OCI-LY1 (cell line): ENCODE data around the gene LRRC4.

Source experiments
- H2AFZ ChIP-seq: fragments of 200-600 bp; sonication (generic), shearing (Covaris generic); 2 replicates; pipeline ENCODE4 v1.6.0; 2014; ENCODE audit warnings: antibody characterized with exemption, mild to moderate bottlenecking, low read length
- H3F3A ChIP-seq: fragments of 200-600 bp; sonication (generic), shearing (Covaris generic); 2 replicates; pipeline ENCODE4 v1.6.0; 2014; ENCODE audit warnings: mild to moderate bottlenecking, antibody characterized with exemption, low read length, moderate library complexity; ENCODE audit not compliant: insufficient read depth
- H3K27ac ChIP-seq: fragments of 200-600 bp; sonication (generic); 2 replicates; pipeline ENCODE4 v1.5.1; 2014; ENCODE audit warnings: low read length, mixed run types, mild to moderate bottlenecking, low read depth; ENCODE audit not compliant: poor library complexity, severe bottlenecking
- H3K27me3 ChIP-seq: fragments of 200-600 bp; sonication (generic); 2 replicates; pipeline ENCODE4 v1.6.0; 2014; ENCODE audit warnings: antibody characterized with exemption, mild to moderate bottlenecking, low read length, moderate library complexity; ENCODE audit not compliant: insufficient read depth
- H3K36me3 ChIP-seq: fragments of 200-600 bp; sonication (generic); 2 replicates; pipeline ENCODE4 v1.6.1; 2014; ENCODE audit warnings: mild to moderate bottlenecking, antibody characterized with exemption, low read length, moderate library complexity, mixed read lengths; ENCODE audit not compliant: insufficient read depth
- H3K4me1 ChIP-seq: fragments of 200-600 bp; sonication (generic); 2 replicates; pipeline ENCODE4 v1.5.1; 2014; ENCODE audit warnings: mild to moderate bottlenecking, low read length, moderate library complexity; ENCODE audit not compliant: insufficient read depth, severe bottlenecking
- H3K4me2 ChIP-seq: fragments of 200-600 bp; sonication (generic), shearing (Covaris generic); 2 replicates; pipeline ENCODE4 v1.6.1; 2014; ENCODE audit warnings: low read length
- H3K4me3 ChIP-seq: fragments of 200-600 bp; sonication (generic); 2 replicates; pipeline ENCODE4 v1.5.1; 2014; ENCODE audit warnings: low read length, low read depth, mild to moderate bottlenecking, mixed read lengths; ENCODE audit not compliant: poor library complexity, severe bottlenecking
- H3K79me2 ChIP-seq: fragments of 200-600 bp; shearing (Covaris generic); 2 replicates; pipeline ENCODE4 v1.6.1; 2016; ENCODE audit warnings: mixed run types, low read length, mixed read lengths; ENCODE audit not compliant: insufficient read depth
- H3K9ac ChIP-seq: fragments of 200-600 bp; sonication (generic), shearing (Covaris generic); 2 replicates; pipeline ENCODE4 v1.6.1; 2014; ENCODE audit warnings: mild to moderate bottlenecking, low read length, mixed read lengths
- H3K9me2 ChIP-seq: fragments of 200-600 bp; sonication (generic), shearing (Covaris generic); 2 replicates; pipeline ENCODE4 v1.6.1; 2014; ENCODE audit warnings: low read depth, mild to moderate bottlenecking, low read length, mixed read lengths
- H3K9me3 ChIP-seq: fragments of 200-600 bp; shearing (Covaris generic); 2 replicates; pipeline ENCODE4 v1.6.1; 2014; ENCODE audit warnings: low read length, mixed read lengths
- H4K20me1 ChIP-seq: fragments of 200-600 bp; sonication (generic), shearing (Covaris generic); 2 replicates; pipeline ENCODE4 v1.6.0; 2016; ENCODE audit warnings: mild to moderate bottlenecking, low read length; ENCODE audit not compliant: insufficient read depth
- EZH2 ChIP-seq: fragments of 200-600 bp; sonication (generic), shearing (Covaris generic); IDR thresholded peaks from 2 replicates; pipeline ENCODE4 v1.8.0; 2017; ENCODE audit warnings: borderline replicate concordance, mixed run types, mild to moderate bottlenecking, antibody characterized with exemption, low read length, moderate library complexity, mixed read lengths
- TF ChIP-seq, protein P1 (sequence below): fragments of 200-600 bp; sonication (generic), shearing (Covaris generic); IDR thresholded peaks from 2 replicates; pipeline ENCODE4 v1.5.1; 2017; ENCODE audit warnings: mild to moderate bottlenecking, antibody characterized with exemption, low read length, moderate library complexity, mixed read lengths

The LRRC4 gene

DNA sequence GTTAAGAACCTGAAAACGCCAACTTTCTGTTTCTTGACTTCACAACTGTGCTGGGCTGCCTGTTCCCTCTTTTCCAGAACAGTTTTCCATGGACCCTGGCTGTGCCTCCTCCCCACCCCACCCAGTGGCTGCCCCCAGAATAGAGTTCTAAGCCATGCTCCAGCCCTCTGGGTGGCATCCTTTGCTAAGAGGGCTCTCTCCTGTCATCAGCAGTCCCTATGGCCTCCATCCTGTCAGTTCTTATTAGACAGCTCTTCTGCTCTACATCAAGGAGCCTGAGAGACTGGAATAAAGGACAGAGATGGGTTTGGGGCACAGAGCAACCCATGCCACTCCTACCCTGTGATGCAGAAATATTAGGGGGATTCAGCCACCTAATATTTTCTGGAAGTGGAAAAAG is 13.9 kb upstream of the LRRC4 start:
- H3K79me2 ChIP-seq, result no peaks in the 10 kb centered on the region
- H3K9me2 ChIP-seq, result no peaks in the 10 kb centered on the region
- no peak overlapping the region for H3K4me3 ChIP-seq
- no peak overlapping the region for H3K27ac ChIP-seq
- no peak overlapping the region for H2AFZ ChIP-seq
- TF ChIP-seq EZH2, result no peak
- TF ChIP-seq, protein P1, sequence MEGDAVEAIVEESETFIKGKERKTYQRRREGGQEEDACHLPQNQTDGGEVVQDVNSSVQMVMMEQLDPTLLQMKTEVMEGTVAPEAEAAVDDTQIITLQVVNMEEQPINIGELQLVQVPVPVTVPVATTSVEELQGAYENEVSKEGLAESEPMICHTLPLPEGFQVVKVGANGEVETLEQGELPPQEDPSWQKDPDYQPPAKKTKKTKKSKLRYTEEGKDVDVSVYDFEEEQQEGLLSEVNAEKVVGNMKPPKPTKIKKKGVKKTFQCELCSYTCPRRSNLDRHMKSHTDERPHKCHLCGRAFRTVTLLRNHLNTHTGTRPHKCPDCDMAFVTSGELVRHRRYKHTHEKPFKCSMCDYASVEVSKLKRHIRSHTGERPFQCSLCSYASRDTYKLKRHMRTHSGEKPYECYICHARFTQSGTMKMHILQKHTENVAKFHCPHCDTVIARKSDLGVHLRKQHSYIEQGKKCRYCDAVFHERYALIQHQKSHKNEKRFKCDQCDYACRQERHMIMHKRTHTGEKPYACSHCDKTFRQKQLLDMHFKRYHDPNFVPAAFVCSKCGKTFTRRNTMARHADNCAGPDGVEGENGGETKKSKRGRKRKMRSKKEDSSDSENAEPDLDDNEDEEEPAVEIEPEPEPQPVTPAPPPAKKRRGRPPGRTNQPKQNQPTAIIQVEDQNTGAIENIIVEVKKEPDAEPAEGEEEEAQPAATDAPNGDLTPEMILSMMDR, result peak; percentile 26; the same call in 1 of the 2 replicates
- H3K36me3 ChIP-seq, result no peaks in the 10 kb centered on the region
- no peaks in the 10 kb centered on the region for H4K20me1 ChIP-seq
- H3F3A ChIP-seq, result no peaks in the 10 kb centered on the region
- no peaks in the 10 kb centered on the region for H3K27me3 ChIP-seq
- H3K9me3 ChIP-seq, result no peaks in the 10 kb centered on the region
- H3K4me1 ChIP-seq, result peaks cover 6% of the 10 kb centered on the region
- H3K4me2 ChIP-seq, result no peak overlapping the region
- H3K9ac ChIP-seq, result no peak overlapping the region

- Histone ChIP-seq H3K9me2 (no peaks in the 10 kb centered on the region), H4K20me1 (no peaks in the 10 kb centered on the region), H3K79me2 (no peaks in the 10 kb centered on the region), H3K9ac (no peak overlapping the region), H2AFZ (no peak overlapping the region), H3K4me1 (peaks cover 6% of the 10 kb centered on the region), H3K4me3 (no peak overlapping the region), H3K9me3 (no peaks in the 10 kb centered on the region), H3K36me3 (no peaks in the 10 kb centered on the region), H3F3A (no peaks in the 10 kb centered on the region), H3K27ac (no peak overlapping the region), H3K27me3 (no peaks in the 10 kb centered on the region), H3K4me2 (no peak overlapping the region)
- no peak for TF ChIP-seq EZH2
- TF ChIP-seq, protein P1, result no peak
Measured at GRCh38 chr7:128044064-128044463, 12.8 kb upstream of the LRRC4 start.

DNA sequence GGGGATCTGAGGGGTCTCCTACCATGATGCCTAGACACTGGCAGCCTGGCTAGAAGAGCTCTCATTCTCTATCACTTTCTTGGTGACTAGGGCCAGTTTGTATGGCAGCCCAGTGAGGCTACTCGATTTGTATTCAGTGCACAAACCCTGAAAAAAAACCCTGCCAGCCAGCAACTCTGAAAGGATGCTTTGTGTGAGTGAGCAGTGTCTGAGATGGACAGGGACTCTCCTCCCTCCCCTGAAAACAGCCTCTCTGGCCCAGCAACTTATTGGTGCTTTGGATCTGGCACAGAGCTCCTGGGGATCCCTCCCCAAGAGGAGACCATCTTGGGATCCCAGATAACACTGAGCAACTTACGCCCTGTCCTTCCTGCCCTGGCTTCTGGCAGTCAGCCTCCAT is 10.8 kb upstream of the LRRC4 start:
- Histone ChIP-seq H3K9me3 (no peaks in the 10 kb centered on the region), H4K20me1 (no peaks in the 10 kb centered on the region), H3K79me2 (no peaks in the 10 kb centered on the region), H3F3A (no peaks in the 10 kb centered on the region), H3K9me2 (no peaks in the 10 kb centered on the region), H3K4me2 (no peak overlapping the region), H3K4me3 (no peak overlapping the region), H3K9ac (no peak overlapping the region), H3K4me1 (peaks cover 6% of the 10 kb centered on the region), H3K27ac (no peak overlapping the region), H2AFZ (no peak overlapping the region), H3K36me3 (no peaks in the 10 kb centered on the region), H3K27me3 (no peaks in the 10 kb centered on the region)
- TF ChIP-seq EZH2, result no peak
- TF ChIP-seq, protein P1, result no peak
